Subcutaneous adipose tissue (tissue), 4 donors: ENCODE results near the gene ABAT. TPM values are rescaled to one million over a fixed set of nuclear protein-coding genes. Genes with fewer than 3 reads are reported as not detected.

Experiments
- CTCF ChIP-seq: fragments of 450-650 bp; IDR thresholded peaks from one replicate; pipeline ENCODE4 v1.5.1; 2016; ENCODE audit warnings: low read depth, mild to moderate bottlenecking, control low read depth, antibody characterized with exemption, moderate library complexity
- total RNA-seq, 4 donors: library from RNA; depleted of rRNA; stranded (reverse); fragments of >200 nt; gene quantifications; one replicate each; pipeline ENCODE4 v1.1.0, GENCODE V29; 2016

Gene ABAT
- total RNA-seq, 4 donors from 2014 or later, result 4.9 to 9.8 (median 7.0) TPM

GRCh38 chr16:8716052-8716451 lies 41.6 kb downstream of the ABAT start:
- no peak for TF ChIP-seq CTCF

GRCh38 chr16:8716592-8716991 lies 42.2 kb downstream of the ABAT start:
- TF ChIP-seq CTCF, result no peak

- no peak for TF ChIP-seq CTCF
These were observed 43.1 kb downstream of the ABAT start for GRCh38 chr16:8717469-8717868.

GRCh38 chr16:8717892-8718415 lies 43.5 kb downstream of the ABAT start:
- no peak for TF ChIP-seq CTCF

GRCh38 chr16:8718851-8719680 lies 44.6 kb downstream of the ABAT start:
- TF ChIP-seq CTCF, result no peak

GRCh38 chr16:8720080-8720966 lies 45.9 kb downstream of the ABAT start:
- no peak for TF ChIP-seq CTCF

- TF ChIP-seq CTCF, result no peak
These were observed 46.5 kb downstream of the ABAT start for GRCh38 chr16:8720967-8721308.
